ENCODE measurements around the gene R3HCC1L. TPM values are rescaled to one million over a fixed set of nuclear protein-coding genes. Genes with fewer than 3 reads are reported as not detected.
A peak's percentile ranks its signal among the peaks of the same experiment; 100 is the strongest.

Gene R3HCC1L
- total RNA-seq, 1 donor from 2014 or later = 11.3 TPM

- Mint-ChIP-seq H3K4me1 (ENCODE audit: unreplicated experiment) (no peaks in the 10 kb centered on the region), H3K9me3 (ENCODE audit: unreplicated experiment) (no peaks in the 10 kb centered on the region), H3K27ac (ENCODE audit: unreplicated experiment) (no peak overlapping the region), H3K4me3 (ENCODE audit: unreplicated experiment) (no peak overlapping the region), H3K36me3 (ENCODE audit: unreplicated experiment) (peaks cover 26% of the 10 kb centered on the region), H3K27me3 (ENCODE audit: unreplicated experiment) (no peaks in the 10 kb centered on the region)
- no peak for DNase-seq (ENCODE audit: extremely low spot score, unreplicated experiment)
- TF ChIP-seq CTCF (IDR thresholded peaks at IDR 0.05) = no peak
Measured at GRCh38 chr10:98235846-98236245, 101.4 kb downstream of the R3HCC1L start.

DNA sequence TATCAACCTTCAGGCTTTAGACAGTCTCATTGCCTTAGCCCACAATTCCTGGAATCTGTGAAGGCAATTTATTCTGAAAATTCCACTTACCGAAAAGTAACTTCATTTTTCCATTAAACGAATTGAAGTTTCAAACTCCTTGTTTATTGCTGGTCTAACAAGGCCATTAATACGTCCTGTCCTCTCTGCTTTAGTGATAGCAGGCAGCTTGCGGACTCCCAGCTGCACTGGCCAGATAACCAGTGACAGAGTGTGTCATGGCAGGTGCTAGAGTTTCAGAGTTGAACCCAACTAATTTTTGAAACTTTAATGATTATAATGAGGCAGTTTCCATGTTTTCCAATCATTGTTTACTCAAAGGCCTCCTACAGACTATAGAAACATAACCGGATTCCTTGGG lies 102.4 kb downstream of the R3HCC1L start:
- Mint-ChIP-seq H3K36me3 (ENCODE audit: unreplicated experiment) (peaks cover 23% of the 10 kb centered on the region), H3K27me3 (ENCODE audit: unreplicated experiment) (no peaks in the 10 kb centered on the region), H3K9me3 (ENCODE audit: unreplicated experiment) (no peaks in the 10 kb centered on the region), H3K27ac (ENCODE audit: unreplicated experiment) (no peak overlapping the region), H3K4me1 (ENCODE audit: unreplicated experiment) (no peaks in the 10 kb centered on the region), H3K4me3 (ENCODE audit: unreplicated experiment) (no peak overlapping the region)
- DNase-seq (ENCODE audit: extremely low spot score, unreplicated experiment) = no peak
- TF ChIP-seq CTCF (IDR thresholded peaks at IDR 0.05) = no peak

GRCh38 chr10:98238391-98238790 lies 103.9 kb downstream of the R3HCC1L start:
- H3K27ac Mint-ChIP-seq (ENCODE audit: unreplicated experiment) = no peak overlapping the region
- TF ChIP-seq CTCF (IDR thresholded peaks at IDR 0.05) = no peak
- no peak overlapping the region for H3K4me3 Mint-ChIP-seq (ENCODE audit: unreplicated experiment)
- no peak for DNase-seq (ENCODE audit: extremely low spot score, unreplicated experiment)
- H3K36me3 Mint-ChIP-seq (ENCODE audit: unreplicated experiment) = peaks cover 21% of the 10 kb centered on the region
- H3K27me3 Mint-ChIP-seq (ENCODE audit: unreplicated experiment) = no peaks in the 10 kb centered on the region
- no peaks in the 10 kb centered on the region for H3K9me3 Mint-ChIP-seq (ENCODE audit: unreplicated experiment)
- no peaks in the 10 kb centered on the region for H3K4me1 Mint-ChIP-seq (ENCODE audit: unreplicated experiment)

DNA sequence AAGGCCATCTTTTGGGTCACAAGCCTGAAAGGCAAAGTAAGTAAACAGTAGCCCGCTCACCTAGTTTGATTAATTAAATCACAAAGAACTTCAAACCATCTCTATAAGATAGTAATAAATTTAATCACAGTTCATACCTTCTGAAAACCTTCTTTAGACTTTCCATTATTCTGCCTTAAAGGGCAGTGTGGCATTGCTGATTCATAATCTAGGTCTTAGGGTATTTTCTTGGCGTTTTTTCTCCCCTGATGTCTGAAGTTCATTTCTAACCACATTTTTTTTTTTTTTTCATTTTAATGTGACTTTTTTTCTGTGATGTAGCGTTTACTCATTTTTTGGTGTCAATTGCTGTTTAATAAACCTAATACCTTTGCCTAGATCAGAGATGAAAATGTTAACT lies 106.1 kb downstream of the R3HCC1L start:
- Mint-ChIP-seq H3K27ac (ENCODE audit: unreplicated experiment) (no peak overlapping the region), H3K4me1 (ENCODE audit: unreplicated experiment) (no peaks in the 10 kb centered on the region), H3K27me3 (ENCODE audit: unreplicated experiment) (no peaks in the 10 kb centered on the region), H3K4me3 (ENCODE audit: unreplicated experiment) (no peak overlapping the region), H3K36me3 (ENCODE audit: unreplicated experiment) (peaks cover 20% of the 10 kb centered on the region), H3K9me3 (ENCODE audit: unreplicated experiment) (no peaks in the 10 kb centered on the region)
- TF ChIP-seq CTCF (IDR thresholded peaks at IDR 0.05) = no peak
- DNase-seq (ENCODE audit: extremely low spot score, unreplicated experiment) = no peak

- Mint-ChIP-seq H3K36me3 (ENCODE audit: unreplicated experiment) (peaks cover 19% of the 10 kb centered on the region), H3K27ac (ENCODE audit: unreplicated experiment) (no peak overlapping the region), H3K27me3 (ENCODE audit: unreplicated experiment) (no peaks in the 10 kb centered on the region), H3K4me1 (ENCODE audit: unreplicated experiment) (peaks cover 5% of the 10 kb centered on the region), H3K4me3 (ENCODE audit: unreplicated experiment) (no peak overlapping the region), H3K9me3 (ENCODE audit: unreplicated experiment) (no peaks in the 10 kb centered on the region)
- TF ChIP-seq CTCF (IDR thresholded peaks at IDR 0.05) = peak; percentile 68
- DNase-seq (ENCODE audit: extremely low spot score, unreplicated experiment) = no peak
Measured at GRCh38 chr10:98242823-98243222, 108.4 kb downstream of the R3HCC1L start.
